Breast epithelium (tissue), 3 donors: ENCODE measurements around the gene SLC26A11.
"Not testable (repeated sequence)": the region's sequence is repeated elsewhere in the genome, so short reads cannot be mapped to it uniquely, and the experiment has no call there.

ENCODE experiments used
- CTCF ChIP-seq, 3 donors: fragments of 450-650 bp; IDR thresholded peaks; one replicate each; pipeline ENCODE4 v1.5.1; 2016 to 2017; ENCODE audit warnings: antibody characterized with exemption in 3 of 3, mild to moderate bottlenecking in 3 of 3, moderate library complexity in 3 of 3
- POLR2A ChIP-seq: fragments of 450-650 bp; IDR thresholded peaks from one replicate; pipeline ENCODE4 v1.6.1; 2016; ENCODE audit warnings: antibody characterized with exemption, mild to moderate bottlenecking, moderate library complexity
- POLR2AphosphoS5 ChIP-seq, 3 donors: sonication (generic); formaldehyde crosslinking; IDR thresholded peaks; one replicate each; pipeline ENCODE4 v1.6.1; 2017; ENCODE audit warnings: antibody characterized with exemption in 3 of 3

GRCh38 chr17:80299350-80300100 lies 79.3 kb downstream of the SLC26A11 start:
- TF ChIP-seq CTCF (IDR thresholded peaks at IDR 0.05); POLR2A; POLR2AphosphoS5 (IDR thresholded peaks at IDR 0.05): not testable (repeated sequence)
